Large intestine (tissue), 3 donors: ENCODE measurements around the gene ZNF865. TPM values are rescaled to one million over a fixed set of nuclear protein-coding genes. Genes with fewer than 3 reads are reported as not detected.

Experiments
- DNase-seq, 2 donors: peaks; one replicate each; pipeline versions ENCODE4 v3.0.0 to v3.0.0-alpha.2; 2013
- H3K27ac ChIP-seq: one replicate; pipeline ENCODE4 v1.5.1; 2013; ENCODE audit warnings: low read length
- H3K27me3 ChIP-seq: 2 replicates; pipeline ENCODE4 v1.6.1; 2013; ENCODE audit warnings: low read length; ENCODE audit not compliant: control insufficient read depth, insufficient read depth
- H3K36me3 ChIP-seq: 2 replicates; pipeline ENCODE4 v1.6.1; 2013; ENCODE audit warnings: low read length; ENCODE audit not compliant: control insufficient read depth, insufficient read depth
- H3K4me1 ChIP-seq: one replicate; pipeline ENCODE4 v1.6.1; 2013; ENCODE audit warnings: low read length; ENCODE audit not compliant: control insufficient read depth, insufficient read depth
- H3K4me3 ChIP-seq: one replicate; pipeline ENCODE4 v1.5.1; 2013; ENCODE audit warnings: low read length
- H3K9me3 ChIP-seq: one replicate; pipeline ENCODE4 v1.6.1; 2013; ENCODE audit warnings: mild to moderate bottlenecking, low read depth, low read length, moderate library complexity; ENCODE audit not compliant: control insufficient read depth
- WGBS: methylation state at CpG from one replicate; pipeline ENCODE4 v1.1.5; 2013; ENCODE audit warnings: low lambda C conversion rate; ENCODE audit not compliant: insufficient coverage; 5-methylcytosine and 5-hydroxymethylcytosine counted together
- polyA plus RNA-seq: library from polyadenylated mRNA; unstranded; fragments of 120-200 nt; gene quantifications from one replicate; pipeline ENCODE4 v1.2.1, GENCODE V29; 2013

The ZNF865 gene
- polyA plus RNA-seq, 1 donor: 10.4 TPM

DNA sequence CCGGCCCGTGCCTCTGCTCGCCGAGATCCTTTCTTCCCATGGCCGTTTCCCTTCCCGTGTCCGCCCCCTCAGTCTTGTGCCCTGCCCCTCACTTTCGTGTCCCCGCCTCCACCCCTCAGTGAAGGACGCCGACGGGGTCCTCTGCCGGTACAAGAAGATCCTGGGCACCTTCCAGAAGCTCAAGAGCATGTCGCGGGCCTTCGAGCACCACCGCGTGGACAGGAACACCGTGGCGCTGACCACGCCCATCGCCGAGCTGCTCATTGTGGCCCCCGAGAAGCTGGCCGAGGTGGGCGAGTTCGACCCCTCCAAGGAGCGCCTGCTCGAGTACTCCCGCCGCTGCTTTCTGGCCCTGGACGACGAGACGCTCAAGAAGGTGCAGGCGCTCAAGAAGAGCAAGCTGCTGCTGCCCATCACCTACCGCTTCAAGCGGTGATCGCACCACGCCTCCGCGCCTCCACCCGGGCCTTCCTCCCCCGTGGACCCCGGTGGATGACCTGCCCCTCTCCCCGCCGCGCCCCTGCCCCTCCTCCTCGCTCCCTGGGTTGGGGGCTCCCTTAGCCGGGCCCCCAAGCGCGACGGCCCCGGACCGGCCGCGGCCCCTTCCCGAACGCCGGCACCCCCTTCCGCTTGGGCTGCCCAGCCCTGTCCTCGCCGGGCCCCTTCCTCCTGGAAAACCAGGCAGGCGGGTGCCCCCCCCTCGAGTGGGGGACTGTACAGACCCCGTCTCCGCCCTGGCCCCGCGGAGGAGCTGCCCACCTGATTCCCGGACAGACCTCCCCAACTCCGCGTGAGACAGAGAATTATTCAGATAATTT, 47.1 kb downstream of the ZNF865 start:
- Histone ChIP-seq H3K4me3 (no peak overlapping the region), H3K27me3 (no peaks in the 10 kb centered on the region), H3K9me3 (peaks cover 2% of the 10 kb centered on the region), H3K4me1 (peaks cover 17% of the 10 kb centered on the region), H3K36me3 (peaks cover 10% of the 10 kb centered on the region), H3K27ac (no peak overlapping the region)
- DNase-seq: no peak
- 70% methylated on average over 7 of the region's 71 CpGs for WGBS

DNA sequence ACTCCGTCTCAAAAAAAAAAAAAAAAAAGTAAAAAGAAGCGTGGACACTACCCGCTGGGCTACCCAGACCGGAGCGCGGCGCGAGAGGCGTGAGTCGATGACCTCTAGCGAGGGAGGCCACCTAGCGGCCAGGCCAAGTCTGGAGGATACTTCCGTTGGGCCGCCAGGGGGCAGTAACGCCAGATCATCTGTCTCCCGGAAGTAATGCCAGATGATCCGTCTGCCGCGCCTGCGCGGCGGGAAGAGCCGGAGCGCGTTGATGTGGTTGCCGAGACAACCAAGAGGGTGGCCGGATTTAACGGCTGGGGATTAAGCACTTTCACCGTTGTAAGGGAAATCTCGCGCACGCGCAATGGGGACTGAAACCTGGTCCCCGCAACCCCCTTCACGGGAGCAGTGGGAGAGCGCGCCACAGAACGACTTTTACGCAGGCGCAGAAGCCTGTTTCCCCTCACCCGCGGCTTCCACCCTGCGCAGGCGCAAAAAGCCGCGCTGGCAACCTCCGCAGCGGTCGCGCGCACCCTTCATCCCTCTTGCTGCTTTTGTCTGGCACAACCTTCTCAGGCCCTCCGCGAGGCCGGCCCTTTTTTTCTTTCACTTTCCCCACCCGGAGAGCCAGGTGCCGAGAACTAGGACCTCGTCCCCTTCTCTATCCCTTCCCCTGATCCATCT, 48.3 kb downstream of the ZNF865 start:
- H3K4me3 ChIP-seq: peak overlapping the region; percentile 72
- no peaks in the 10 kb centered on the region for H3K27me3 ChIP-seq
- peaks cover 2% of the 10 kb centered on the region for H3K9me3 ChIP-seq
- H3K36me3 ChIP-seq: peaks cover 15% of the 10 kb centered on the region
- peak; percentile 98 to 99 for DNase-seq
- H3K27ac ChIP-seq: peak overlapping the region; percentile 99
- WGBS: no CpG with 5 or more reads among the region's 57 CpGs
- H3K4me1 ChIP-seq: peaks cover 16% of the 10 kb centered on the region

DNA sequence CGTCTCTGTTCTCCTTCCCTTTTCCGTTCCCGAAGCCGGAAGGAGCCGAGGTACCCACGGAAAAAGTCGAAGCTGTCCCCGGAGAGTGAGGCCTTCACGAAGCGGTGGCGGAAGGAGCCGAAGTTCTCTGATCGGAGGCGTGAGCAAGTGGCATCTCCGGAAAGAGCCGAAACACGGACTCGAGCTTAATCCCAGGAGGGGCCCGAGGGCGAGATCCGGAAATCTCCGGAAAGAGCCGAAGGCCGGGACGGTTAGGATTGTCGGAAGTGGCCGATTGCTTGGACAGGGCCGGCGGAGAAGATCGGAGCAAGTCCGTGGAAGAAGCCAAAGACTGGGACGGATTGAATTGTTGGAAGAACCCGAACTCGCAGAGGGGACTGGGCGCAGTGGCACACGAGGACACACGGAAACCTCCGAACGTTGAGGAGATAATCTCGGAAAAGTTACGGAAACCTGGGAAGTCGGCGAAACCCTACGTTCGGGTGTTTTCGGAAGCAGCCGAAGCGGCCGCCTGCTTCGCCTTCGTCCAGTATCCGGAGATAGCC, 48.9 kb downstream of the ZNF865 start:
- WGBS: 0% methylated on average over 6 of the region's 52 CpGs
- H3K27ac ChIP-seq: peak overlapping the region; percentile 99
- peak; percentile 99 for DNase-seq
- H3K36me3 ChIP-seq: peaks cover 21% of the 10 kb centered on the region
- peaks cover 14% of the 10 kb centered on the region for H3K4me1 ChIP-seq
- H3K27me3 ChIP-seq: no peaks in the 10 kb centered on the region
- peaks cover 2% of the 10 kb centered on the region for H3K9me3 ChIP-seq
- peak overlapping the region; percentile 72 for H3K4me3 ChIP-seq

DNA sequence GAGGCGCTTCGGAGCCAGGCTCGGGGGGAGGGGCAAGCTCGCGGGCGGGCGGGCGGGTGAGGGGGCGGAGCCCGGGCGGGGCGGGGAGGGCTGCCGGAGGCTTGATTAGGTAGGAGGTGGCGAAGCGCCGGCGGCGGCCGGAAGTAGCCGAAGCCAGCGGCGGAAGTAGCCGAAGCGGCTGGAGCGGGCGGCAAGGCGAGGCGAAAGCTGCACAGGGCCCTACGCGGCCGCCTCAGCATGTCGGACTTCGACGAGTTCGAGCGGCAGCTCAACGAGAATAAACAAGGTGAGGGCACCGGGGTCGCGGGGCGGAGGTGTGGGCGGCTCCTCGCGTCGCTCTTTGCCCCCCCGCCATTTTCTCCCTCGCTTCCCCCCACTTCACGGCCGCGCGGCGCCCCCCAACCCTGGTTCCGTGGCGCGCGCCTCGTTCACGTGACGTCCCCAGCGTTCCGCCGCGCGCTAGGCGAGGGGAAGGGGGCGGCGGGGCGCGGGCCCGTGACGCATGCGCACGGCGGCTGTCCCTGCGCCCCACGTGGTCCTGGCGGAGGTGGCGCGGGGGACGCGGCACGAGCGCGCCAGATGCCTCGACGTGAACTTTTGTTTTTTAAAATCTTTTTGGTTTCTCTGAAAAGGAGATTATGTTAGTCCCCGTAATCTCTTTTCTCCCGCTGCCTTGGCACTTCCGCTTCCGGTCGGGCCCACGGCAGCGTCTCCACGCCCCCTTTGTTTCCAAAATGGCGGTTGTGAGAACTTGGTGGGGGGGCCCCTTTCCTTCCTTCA, 49.6 kb downstream of the ZNF865 start, which contains the start of gene U2AF2:
Gene U2AF2 (plus strand): TSS at position 168 of the 780 bp plus-strand sequence. CDS start 70 bp downstream, at position 238.
- peaks cover 2% of the 10 kb centered on the region for H3K9me3 ChIP-seq
- no peaks in the 10 kb centered on the region for H3K27me3 ChIP-seq
- WGBS: no CpG with 5 or more reads among the region's 95 CpGs
- peak within 1 kb of the TSS; percentile 100 for H3K27ac ChIP-seq
- H3K4me1 ChIP-seq: peaks cover 14% of the 10 kb centered on the region
- H3K4me3 ChIP-seq: peak within 1 kb of the TSS; percentile 99
- H3K36me3 ChIP-seq: peaks cover 27% of the 10 kb centered on the region
- DNase-seq: peak; percentile 80 to 95

DNA sequence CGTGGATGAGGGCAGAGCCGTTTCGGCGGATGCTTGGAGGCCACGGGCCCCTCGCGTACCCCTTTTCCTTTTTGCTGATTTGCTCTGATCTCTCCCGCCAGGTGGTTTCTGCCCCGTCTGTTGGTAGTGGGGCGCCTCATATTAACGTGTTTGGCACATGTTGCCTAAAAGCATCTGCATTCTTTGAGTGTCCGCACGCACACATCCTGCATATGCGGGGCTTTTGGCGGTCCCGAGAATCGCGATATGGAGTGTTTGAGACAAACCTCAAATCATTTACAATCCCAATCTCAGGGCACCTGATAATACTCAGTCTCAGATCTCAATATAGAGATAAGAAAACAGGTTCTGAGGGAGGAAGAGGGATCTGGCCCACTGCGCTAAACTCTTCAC, 50.2 kb downstream of the ZNF865 start:
- H3K9me3 ChIP-seq: peaks cover 2% of the 10 kb centered on the region
- peaks cover 33% of the 10 kb centered on the region for H3K36me3 ChIP-seq
- no CpG with 5 or more reads among the region's 19 CpGs for WGBS
- H3K4me1 ChIP-seq: peaks cover 14% of the 10 kb centered on the region
- H3K4me3 ChIP-seq: peak overlapping the region; percentile 99
- no peak for DNase-seq
- H3K27me3 ChIP-seq: no peaks in the 10 kb centered on the region
- H3K27ac ChIP-seq: peak overlapping the region; percentile 100

DNA sequence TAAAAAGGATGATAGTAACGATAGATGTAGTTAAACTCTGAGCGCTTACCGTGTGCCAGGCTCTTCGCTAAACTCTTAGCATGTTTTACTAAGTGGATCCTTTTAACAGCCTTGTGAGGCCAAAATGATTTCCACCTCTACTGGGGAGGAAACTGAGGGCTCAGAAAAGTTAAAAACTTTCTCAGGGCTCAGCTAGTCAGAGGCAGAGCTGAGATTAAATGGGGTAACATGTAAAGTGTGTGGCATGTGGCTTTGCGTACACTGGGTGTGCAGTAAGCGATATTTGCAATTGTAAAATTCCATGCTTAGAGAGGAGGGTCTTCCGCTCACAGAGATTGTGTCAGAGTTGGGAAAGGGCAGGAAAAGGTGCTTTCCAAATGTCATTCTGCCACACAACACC, 51.1 kb downstream of the ZNF865 start:
- WGBS: no CpG with 5 or more reads among the region's 7 CpGs
- H3K4me1 ChIP-seq: peaks cover 14% of the 10 kb centered on the region
- no peak for DNase-seq
- no peak overlapping the region for H3K27ac ChIP-seq
- H3K27me3 ChIP-seq: no peaks in the 10 kb centered on the region
- peaks cover 39% of the 10 kb centered on the region for H3K36me3 ChIP-seq
- H3K4me3 ChIP-seq: peak overlapping the region; percentile 99
- peaks cover 2% of the 10 kb centered on the region for H3K9me3 ChIP-seq

DNA sequence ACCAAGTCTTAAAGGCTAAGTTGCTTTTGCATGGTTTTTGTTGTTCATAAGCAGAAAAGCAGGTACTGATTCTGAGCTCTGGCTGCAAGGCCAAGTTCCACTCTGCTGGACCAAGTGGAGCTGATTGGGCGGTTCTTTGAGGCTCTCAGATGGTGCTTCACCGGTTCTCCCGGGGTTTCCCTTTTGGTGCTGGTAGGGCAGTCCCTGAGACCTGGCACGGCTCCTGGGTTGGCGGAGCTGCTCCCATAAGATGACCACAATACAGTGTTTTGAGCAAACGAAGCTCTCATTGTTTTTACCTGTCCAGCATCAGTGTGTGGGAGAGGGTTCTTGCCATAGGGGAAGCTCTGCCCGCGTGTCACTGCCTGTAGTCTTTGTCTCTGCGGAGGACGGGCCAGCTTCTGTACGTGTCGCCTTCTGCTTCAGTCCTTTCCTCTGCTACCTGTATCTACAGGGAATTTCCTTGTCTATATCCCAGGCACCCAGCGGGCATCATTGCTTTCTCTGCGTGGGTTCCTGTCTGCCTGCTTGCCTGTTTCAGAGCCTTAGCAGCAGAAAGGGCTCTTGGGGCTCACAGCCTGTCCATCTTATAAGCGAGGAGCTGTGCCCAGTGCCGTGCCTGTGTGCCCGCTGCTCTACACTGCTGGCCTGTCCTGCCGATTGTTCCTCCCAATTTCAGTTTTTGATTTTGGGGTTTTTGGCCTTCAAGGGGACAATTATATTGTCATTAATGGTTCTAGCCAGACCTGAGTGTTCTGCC, 51.7 kb downstream of the ZNF865 start:
- 100% methylated on average over 2 of the region's 18 CpGs for WGBS
- Histone ChIP-seq H3K36me3 (peaks cover 43% of the 10 kb centered on the region), H3K27ac (no peak overlapping the region), H3K4me1 (peaks cover 14% of the 10 kb centered on the region), H3K27me3 (no peaks in the 10 kb centered on the region), H3K9me3 (peaks cover 2% of the 10 kb centered on the region), H3K4me3 (peak overlapping the region; percentile 99)
- DNase-seq: no peak

DNA sequence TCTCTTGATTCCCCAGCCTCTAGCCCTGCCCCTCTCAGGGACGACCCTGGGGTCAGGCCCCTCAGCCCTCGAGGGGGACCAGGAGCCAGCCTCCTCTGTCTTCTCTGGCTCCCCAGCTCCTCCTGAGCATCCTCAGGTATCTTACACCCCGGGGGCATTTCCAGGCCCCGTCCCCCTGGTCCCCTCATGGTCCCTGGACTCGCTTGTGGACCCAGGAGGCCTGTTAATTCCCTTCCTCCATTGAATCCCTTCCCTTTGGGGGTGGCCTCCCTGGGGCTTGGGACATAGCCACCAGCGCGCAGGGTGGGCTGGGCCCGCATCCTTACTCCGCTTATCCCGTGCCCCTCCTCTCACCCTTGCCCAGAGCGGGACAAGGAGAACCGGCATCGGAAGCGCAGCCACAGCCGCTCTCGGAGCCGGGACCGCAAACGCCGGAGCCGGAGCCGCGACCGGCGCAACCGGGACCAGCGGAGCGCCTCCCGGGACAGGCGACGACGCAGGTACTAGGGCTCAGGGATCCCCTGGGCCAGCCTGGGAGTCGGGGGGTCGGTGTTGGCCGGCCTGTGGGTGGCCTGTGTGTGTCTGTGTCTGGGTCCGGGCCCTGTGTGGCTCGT, 53.5 kb downstream of the ZNF865 start:
- no CpG with 5 or more reads among the region's 37 CpGs for WGBS
- Histone ChIP-seq H3K4me1 (peaks cover 14% of the 10 kb centered on the region), H3K27ac (no peak overlapping the region), H3K27me3 (no peaks in the 10 kb centered on the region), H3K4me3 (no peak overlapping the region), H3K36me3 (peaks cover 55% of the 10 kb centered on the region), H3K9me3 (peaks cover 2% of the 10 kb centered on the region)
- DNase-seq: no peak

DNA sequence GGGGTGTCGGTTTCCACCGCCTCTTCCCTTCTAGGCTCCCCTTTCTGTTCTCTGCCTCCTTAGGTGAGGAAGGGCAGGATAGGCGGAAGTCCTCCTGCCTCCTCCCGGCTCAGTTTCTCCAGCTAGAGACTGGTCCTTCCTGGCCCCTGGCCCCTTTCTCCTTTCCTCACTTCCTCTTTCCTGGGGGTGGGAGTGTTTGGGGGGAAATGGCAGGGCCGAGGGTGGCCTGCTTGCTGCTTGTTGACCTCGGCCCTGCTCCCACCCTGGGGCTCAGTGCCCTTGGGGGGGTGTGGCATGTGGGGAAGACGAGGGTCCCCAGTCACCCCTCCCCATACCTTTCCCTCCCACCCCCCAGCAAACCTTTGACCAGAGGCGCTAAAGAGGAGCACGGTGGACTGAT, 54.4 kb downstream of the ZNF865 start:
- Histone ChIP-seq H3K4me3 (no peak overlapping the region), H3K9me3 (peaks cover 2% of the 10 kb centered on the region), H3K4me1 (peaks cover 14% of the 10 kb centered on the region), H3K36me3 (peaks cover 63% of the 10 kb centered on the region), H3K27me3 (no peaks in the 10 kb centered on the region), H3K27ac (no peak overlapping the region)
- WGBS: 100% methylated on average over 1 of the region's 9 CpGs
- no peak for DNase-seq
